Endodermal cell (in vitro differentiated cells): ENCODE measurements around the gene SLC26A1. TPM values are rescaled to one million over a fixed set of nuclear protein-coding genes. Genes with fewer than 3 reads are reported as not detected.

Source experiments
- DNase-seq: peaks from one replicate; pipeline ENCODE4 v3.0.0-alpha.2; 2017
- H3K27ac ChIP-seq: 2 replicates; pipeline ENCODE4 v1.5.1; 2013; ENCODE audit warnings: mild to moderate bottlenecking, low read depth, low read length, moderate library complexity
- H3K27me3 ChIP-seq: 2 replicates; pipeline ENCODE4 v1.6.1; 2013; ENCODE audit warnings: mild to moderate bottlenecking, low read length, moderate library complexity; ENCODE audit not compliant: insufficient read depth, control insufficient read depth, poor library complexity, severe bottlenecking
- H3K36me3 ChIP-seq: 2 replicates; pipeline ENCODE4 v1.7.0; 2013; ENCODE audit warnings: mild to moderate bottlenecking, low read length, moderate library complexity; ENCODE audit not compliant: control insufficient read depth, insufficient read depth
- H3K4me1 ChIP-seq: one replicate; pipeline ENCODE4 v1.7.0; 2013; ENCODE audit warnings: low read length; ENCODE audit not compliant: control insufficient read depth, insufficient read depth
- H3K4me3 ChIP-seq: 2 replicates; pipeline ENCODE4 v1.5.1; 2013; ENCODE audit warnings: mild to moderate bottlenecking, low read length, moderate library complexity
- H3K9ac ChIP-seq: 2 replicates; pipeline ENCODE4 v1.6.1; 2013; ENCODE audit warnings: mild to moderate bottlenecking, low read length, moderate library complexity; ENCODE audit not compliant: poor library complexity, severe bottlenecking; ENCODE audit errors: extremely low read depth
- H3K9me3 ChIP-seq: 2 replicates; pipeline ENCODE4 v1.6.1; 2013; ENCODE audit warnings: mild to moderate bottlenecking, low read length, moderate library complexity; ENCODE audit not compliant: control insufficient read depth
- H3K27ac Mint-ChIP-seq: 2 replicates; pipeline ENCODE4 v1.8.0; 2020; ENCODE audit warnings: mixed read lengths
- H3K27me3 Mint-ChIP-seq: 2 replicates; pipeline ENCODE4 v1.8.0; 2021; ENCODE audit warnings: mild to moderate bottlenecking, mixed read lengths; ENCODE audit not compliant: insufficient read depth
- H3K36me3 Mint-ChIP-seq: 2 replicates; pipeline ENCODE4 v1.8.0; 2020; ENCODE audit warnings: low read depth, mixed read lengths
- H3K4me1 Mint-ChIP-seq: 2 replicates; pipeline ENCODE4 v1.8.0; 2020; ENCODE audit warnings: mixed read lengths
- H3K4me3 Mint-ChIP-seq: 2 replicates; pipeline ENCODE4 v1.8.0; 2020; ENCODE audit warnings: mild to moderate bottlenecking, moderate library complexity, mixed read lengths
- H3K9me3 Mint-ChIP-seq: 2 replicates; pipeline ENCODE4 v1.8.0; 2020; ENCODE audit warnings: mild to moderate bottlenecking, mixed read lengths
- CTCF ChIP-seq: fragments of 200-600 bp; sonication (generic); conservative IDR thresholded peaks from 2 replicates; pipeline ENCODE4 v1.5.0; 2021; ENCODE audit warnings: antibody characterized with exemption, mild to moderate bottlenecking
- WGBS, 2 experiments: methylation state at CpG; one replicate each; pipeline versions ENCODE4 v1.1.5 to v1.1.7; 2013; ENCODE audit warnings: missing lambda C conversion rate in 2 of 2, mixed read lengths in 1 of 2; ENCODE audit not compliant: insufficient coverage in 1 of 2, insufficient read length in 1 of 2; 5-methylcytosine and 5-hydroxymethylcytosine counted together
- long read RNA-seq, 4 experiments: library from polyadenylated mRNA in 2 of 4; library from RNA in 1 of 4; library from capped mRNA in 1 of 4; stranded (forward) in 3 of 4; unstranded in 1 of 4; transcript quantifications; one replicate each; pipeline ENCODE4 v2.0.0, GENCODE V29; 2020 to 2021; ENCODE audit warnings: inconsistent platforms in 1 of 4
- polyA plus RNA-seq, 2 experiments: library from polyadenylated mRNA; stranded (reverse); fragments of 50-300 nt; gene quantifications; one replicate each; pipeline ENCODE4 v1.2.3, GENCODE V29; 2013
- total RNA-seq, 2 donors: library from RNA; stranded (reverse); fragmentation: NEBNext Ultra II Directional in 1 of 2; extraction: Animal tissue kit (Norgen Biotek cat#: 25700) in 1 of 2; gene quantifications; 2 replicates in 1 of 2; 3 replicates in 1 of 2; pipeline ENCODE4 v1.2.1, GENCODE V29; 2021

Gene SLC26A1
- 1 to 10 TPM in 1 of 2 donors, under 1 TPM in 1; 0.55 to 1.0 TPM for total RNA-seq
- polyA plus RNA-seq (2013, experiment 1 of 2) = 0.21 TPM
- 0.08 TPM for polyA plus RNA-seq (2013, experiment 2 of 2)
- long read RNA-seq, experiment 1 = 0 reads
- long read RNA-seq, experiment 2, partial matches to known transcripts = 0 of 3 reads
- long read RNA-seq, experiment 2, other reads (novel, unspliced or antisense) = 3 of 3 reads
- long read RNA-seq, experiment 3, partial matches to known transcripts = 0 of 2 reads
- long read RNA-seq, experiment 3, other reads (novel, unspliced or antisense) = 2 of 2 reads
- long read RNA-seq, experiment 4, partial matches to known transcripts = 0 of 2 reads
- long read RNA-seq, experiment 4, other reads (novel, unspliced or antisense) = 2 of 2 reads

GRCh38 chr4:993111-994029 lies at the start of gene SLC26A1:
SLC26A1 (minus strand) TSS chr4:993404; CDS start chr4:991703, 1,701 bp downstream.
- Mint-ChIP-seq H3K27ac (no peak within 1 kb of the TSS), H3K4me3 (no peak within 1 kb of the TSS), H3K36me3 (peaks cover 2% of the 10 kb centered on the region), H3K4me1 (peaks cover 4% of the 10 kb centered on the region), H3K27me3 (peaks cover 24% of the 10 kb centered on the region), H3K9me3 (no peaks in the 10 kb centered on the region)
- H3K4me3 ChIP-seq = no peak within 1 kb of the TSS
- H3K27me3 ChIP-seq = peaks cover 31% of the 10 kb centered on the region
- no peak within 1 kb of the TSS for H3K27ac ChIP-seq
- H3K9ac ChIP-seq = no peak within 1 kb of the TSS
- no peaks in the 10 kb centered on the region for H3K9me3 ChIP-seq
- DNase-seq = no peak
- H3K4me1 ChIP-seq = no peaks in the 10 kb centered on the region
- WGBS, 2 experiments = 91 to 96% methylated on average over 17 to 37 of the region's 37 CpGs
- no peak for TF ChIP-seq CTCF
- no peaks in the 10 kb centered on the region for H3K36me3 ChIP-seq

GRCh38 chr4:1042352-1043055 lies 49.3 kb upstream of the SLC26A1 start:
- Histone ChIP-seq H3K36me3 (no peaks in the 10 kb centered on the region), H3K4me1 (no peaks in the 10 kb centered on the region), H3K9me3 (no peaks in the 10 kb centered on the region), H3K4me3 (no peak overlapping the region), H3K9ac (no peak overlapping the region), H3K27me3 (peaks cover 41% of the 10 kb centered on the region), H3K27ac (no peak overlapping the region)
- Mint-ChIP-seq H3K9me3 (peaks cover 2% of the 10 kb centered on the region), H3K4me1 (no peaks in the 10 kb centered on the region), H3K4me3 (no peak overlapping the region), H3K27ac (no peak overlapping the region), H3K36me3 (no peaks in the 10 kb centered on the region), H3K27me3 (peaks cover 31% of the 10 kb centered on the region)
- DNase-seq = no peak
- TF ChIP-seq CTCF = no peak
- WGBS, 2 experiments = 86 to 94% methylated on average over 1 to 13 of the region's 17 CpGs

GRCh38 chr4:1041936-1042330 lies 48.7 kb upstream of the SLC26A1 start:
- H3K4me3 ChIP-seq = no peak overlapping the region
- DNase-seq = no peak
- whole genome bisulfite sequencing, 2 experiments = 17 to 88% methylated on average over 1 to 8 of the region's 8 CpGs
- H3K9me3 Mint-ChIP-seq = peaks cover 2% of the 10 kb centered on the region
- no peak overlapping the region for H3K27ac ChIP-seq
- peaks cover 26% of the 10 kb centered on the region for H3K27me3 Mint-ChIP-seq
- no peaks in the 10 kb centered on the region for H3K36me3 Mint-ChIP-seq
- peaks cover 35% of the 10 kb centered on the region for H3K27me3 ChIP-seq
- no peaks in the 10 kb centered on the region for H3K4me1 ChIP-seq
- TF ChIP-seq CTCF = no peak
- H3K36me3 ChIP-seq = no peaks in the 10 kb centered on the region
- H3K4me1 Mint-ChIP-seq = no peaks in the 10 kb centered on the region
- H3K9me3 ChIP-seq = no peaks in the 10 kb centered on the region
- H3K9ac ChIP-seq = no peak overlapping the region
- H3K27ac Mint-ChIP-seq = no peak overlapping the region
- no peak overlapping the region for H3K4me3 Mint-ChIP-seq
